GM13976 (cell line): ENCODE data around the gene CCDC112.

Experiments used
- DNase-seq: peaks from one replicate; pipeline ENCODE4 v3.0.0; 2012; ENCODE audit warnings: low spot score
- CTCF ChIP-seq: IDR thresholded peaks from 2 replicates; pipeline ENCODE4 v1.5.1; 2012; ENCODE audit warnings: borderline replicate concordance, mild to moderate bottlenecking; ENCODE audit not compliant: insufficient read depth; ENCODE audit errors: extremely low read depth, missing control alignments, control extremely low read depth
- in situ Hi-C: fragments of 300-500 bp; cut with MboI; formaldehyde crosslinking; loops from one replicate; pipeline ENCODE4 v1.12.0; 2022; ENCODE audit warnings: low sequenced_read_pairs, mixed read lengths, inconsistent platforms; ENCODE audit not compliant: unreplicated experiment

The CCDC112 gene

DNA sequence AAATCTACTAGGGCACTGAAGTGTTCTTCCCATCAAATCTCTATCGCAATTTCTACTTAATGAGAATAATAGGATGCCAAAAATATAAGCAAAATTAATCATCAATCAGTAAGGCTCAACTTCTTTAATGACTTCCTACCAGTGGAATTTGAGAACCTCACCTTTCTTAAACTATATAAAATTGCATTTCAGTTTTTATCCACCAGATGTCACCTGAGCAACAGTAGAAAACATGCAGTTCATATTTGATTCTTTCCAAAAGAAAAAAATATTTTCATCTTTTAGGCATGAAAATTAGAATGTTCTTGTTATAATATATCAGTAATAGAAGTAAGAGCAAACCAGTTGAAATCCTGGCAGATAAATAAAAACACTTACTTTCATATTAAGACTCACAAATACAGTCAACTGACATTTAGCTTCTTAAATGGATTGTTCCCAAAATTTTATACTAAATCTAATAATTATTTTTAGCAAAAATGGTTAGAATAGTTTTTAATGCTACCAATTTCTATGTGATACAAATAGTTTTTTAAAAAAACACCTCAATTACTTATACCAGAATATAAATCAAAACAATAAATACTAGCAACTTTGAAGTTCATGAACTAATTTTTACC lies 13.4 kb upstream of the CCDC112 start:
- in situ Hi-C loops: loop anchor here (25.0 kb wide), 3 partner anchors 277 to 752 kb away; partner anchors contain the start of genes AP3S1 and ATG12
- TF ChIP-seq CTCF: peak; percentile 14
- DNase-seq: no peak

GRCh38 chr5:115308815-115309214 lies 12.4 kb upstream of the CCDC112 start:
- TF ChIP-seq CTCF: no peak
- in situ Hi-C loops: loop anchor here (25.0 kb wide), 3 partner anchors 278 to 753 kb away; partner anchors contain the start of genes AP3S1 and ATG12
- no peak for DNase-seq

GRCh38 chr5:115306011-115306536 lies 9.6 kb upstream of the CCDC112 start:
- no peak for DNase-seq
- TF ChIP-seq CTCF: no peak
- in situ Hi-C loops: loop anchor here (25.0 kb wide), 3 partner anchors 281 to 756 kb away; partner anchors contain the start of genes AP3S1 and ATG12

GRCh38 chr5:115304496-115304895 lies 8.0 kb upstream of the CCDC112 start:
- no peak for DNase-seq
- TF ChIP-seq CTCF: no peak
- in situ Hi-C loops: loop anchor here (25.0 kb wide), 3 partner anchors 283 to 758 kb away; partner anchors contain the start of genes AP3S1 and ATG12

DNA sequence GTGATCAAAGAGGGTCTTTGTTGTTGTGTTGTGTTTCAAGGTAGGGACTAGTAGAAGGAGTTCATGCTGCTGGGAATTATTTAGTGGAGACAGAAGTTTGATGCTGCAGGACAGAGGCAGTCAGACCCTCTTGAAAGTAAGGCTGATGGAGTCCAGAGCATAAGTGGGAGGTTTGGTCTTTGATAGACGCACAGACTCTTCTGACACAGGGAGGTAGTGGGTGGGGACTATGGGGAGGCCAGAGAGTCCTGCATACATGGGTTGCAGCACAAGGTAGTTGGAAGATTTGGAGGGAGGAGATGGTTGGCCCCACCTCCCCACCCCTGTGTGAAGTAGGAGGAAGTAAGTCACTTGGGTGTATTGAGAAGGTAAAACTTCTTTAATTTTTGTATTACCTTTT lies 2.4 kb upstream of the CCDC112 start:
- no peak for TF ChIP-seq CTCF
- DNase-seq: no peak
- in situ Hi-C loops: no loop called here

GRCh38 chr5:115297031-115297430 lies 577 bp upstream of the CCDC112 start:
- DNase-seq: no peak
- no peak for TF ChIP-seq CTCF
- in situ Hi-C loops: no loop called here

DNA sequence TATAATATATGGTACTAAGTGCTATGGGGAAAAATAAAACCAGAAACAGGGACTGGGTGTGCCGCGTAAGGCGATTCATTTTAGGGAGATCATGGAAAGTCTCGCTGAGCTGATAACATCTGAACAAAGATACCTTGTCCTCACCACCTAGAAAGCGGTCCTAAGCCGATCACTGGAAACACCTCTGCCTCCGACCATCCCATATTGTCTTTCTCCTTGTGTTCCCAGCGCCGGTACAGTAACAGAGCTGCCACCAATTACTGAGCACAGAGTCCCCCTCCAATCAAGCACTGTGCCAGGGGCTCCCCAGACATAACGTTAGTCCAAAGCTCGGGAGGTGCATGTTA lies 704 bp downstream of the CCDC112 start:
- no peak for DNase-seq
- in situ Hi-C loops: no loop called here

More for the DNA sequence above, 704 bp downstream of the CCDC112 start:
- no peak for TF ChIP-seq CTCF
